Activated CD4-positive, CD25-positive, alpha-beta regulatory T cell treated with anti-CD3 and anti-CD28 coated beads, Interleukin-2, amount 50 U/mL, for 16 hours (primary cell): ENCODE data around the gene HSPA4.

ENCODE experiments used
- DNase-seq: peaks from one replicate; pipeline ENCODE4 v3.0.0-alpha.2; 2020; ENCODE audit warnings: low read depth, low spot score

Gene HSPA4

GRCh38 chr5:133106343-133106742 lies 54.5 kb downstream of the HSPA4 start:
- no peak for DNase-seq

GRCh38 chr5:133106761-133107572 lies 55.2 kb downstream of the HSPA4 start:
- DNase-seq = no peak

GRCh38 chr5:133108481-133108921 lies 56.7 kb downstream of the HSPA4 start:
- no peak for DNase-seq

- no peak for DNase-seq
Observed at GRCh38 chr5:133109655-133110483, 58.1 kb downstream of the HSPA4 start.

- no peak for DNase-seq
Observed at GRCh38 chr5:133110709-133111108, 58.9 kb downstream of the HSPA4 start.

GRCh38 chr5:133111299-133111698 lies 59.5 kb downstream of the HSPA4 start:
- peak; percentile 43 for DNase-seq

GRCh38 chr5:133112026-133112660 lies 60.3 kb downstream of the HSPA4 start:
- DNase-seq = no peak

- no peak for DNase-seq
Observed at GRCh38 chr5:133113331-133114061, 61.7 kb downstream of the HSPA4 start.

GRCh38 chr5:133114166-133114932 lies 62.5 kb downstream of the HSPA4 start:
- DNase-seq = no peak

GRCh38 chr5:133114933-133115310 lies 63.1 kb downstream of the HSPA4 start:
- no peak for DNase-seq

GRCh38 chr5:133116601-133117000 lies 64.8 kb downstream of the HSPA4 start:
- no peak for DNase-seq

GRCh38 chr5:133117166-133117911 lies 65.5 kb downstream of the HSPA4 start:
- no peak for DNase-seq

GRCh38 chr5:133117912-133118445 lies 66.2 kb downstream of the HSPA4 start:
- no peak for DNase-seq

GRCh38 chr5:133118741-133119140 lies 66.9 kb downstream of the HSPA4 start:
- no peak for DNase-seq

GRCh38 chr5:133119233-133119711 lies 67.5 kb downstream of the HSPA4 start:
- no peak for DNase-seq

- DNase-seq = no peak
Observed at GRCh38 chr5:133120156-133120750, 68.4 kb downstream of the HSPA4 start.

GRCh38 chr5:133121080-133121479 lies 69.3 kb downstream of the HSPA4 start:
- DNase-seq = no peak

- no peak for DNase-seq
Observed at GRCh38 chr5:133121611-133122150, 69.9 kb downstream of the HSPA4 start.

GRCh38 chr5:133122711-133123110 lies 70.9 kb downstream of the HSPA4 start:
- no peak for DNase-seq
